ENCODE measurements around the gene CA7. TPM values are rescaled to one million over a fixed set of nuclear protein-coding genes. Genes with fewer than 3 reads are reported as not detected.

The CA7 gene
- total RNA-seq, 2 donors from 2014 or later, result not detected

GRCh38 chr16:66890799-66891198, 46.6 kb downstream of the CA7 start:
- peaks cover 8% of the 10 kb centered on the region for H3K4me1 ChIP-seq (ENCODE audit: control insufficient read depth, insufficient read depth, low read length)
- H3K27ac ChIP-seq (ENCODE audit: low read depth, low read length), result no peak overlapping the region
- H3K27me3 Mint-ChIP-seq (ENCODE audit: insufficient read depth), result no peaks in the 10 kb centered on the region
- no peak overlapping the region for H3K27ac Mint-ChIP-seq
- H3K9ac ChIP-seq (ENCODE audit: extremely low read depth, low read length, poor library complexity, severe bottlenecking), result no peak overlapping the region
- 91% methylated on average over 2 of the region's 2 CpGs; no CpG with 5 or more reads in 1 of the 2 experiments for WGBS, 2 experiments (ENCODE audit: insufficient coverage in 1 of 2, insufficient read length in 1 of 2)
- no peak overlapping the region for H3K4me3 Mint-ChIP-seq
- no peaks in the 10 kb centered on the region for H3K9me3 Mint-ChIP-seq
- H3K4me1 Mint-ChIP-seq, result peaks cover 18% of the 10 kb centered on the region
- no peak overlapping the region for H3K4me3 ChIP-seq (ENCODE audit: low read length)
- H3K36me3 ChIP-seq (ENCODE audit: control insufficient read depth, insufficient read depth, low read length), result peaks cover 8% of the 10 kb centered on the region
- H3K36me3 Mint-ChIP-seq (ENCODE audit: low read depth), result peaks cover 11% of the 10 kb centered on the region
- no peaks in the 10 kb centered on the region for H3K9me3 ChIP-seq (ENCODE audit: control insufficient read depth, low read length)
- no peak for DNase-seq
- TF ChIP-seq CTCF (conservative IDR thresholded peaks at IDR 0.05), result no peak
- H3K27me3 ChIP-seq (ENCODE audit: control insufficient read depth, insufficient read depth, low read length, poor library complexity, severe bottlenecking), result no peaks in the 10 kb centered on the region

GRCh38 chr16:66891360-66891759, 47.1 kb downstream of the CA7 start:
- Histone ChIP-seq H3K9ac (ENCODE audit: extremely low read depth, low read length, poor library complexity, severe bottlenecking) (no peak overlapping the region), H3K4me1 (ENCODE audit: control insufficient read depth, insufficient read depth, low read length) (peaks cover 5% of the 10 kb centered on the region), H3K27ac (ENCODE audit: low read depth, low read length) (no peak overlapping the region), H3K9me3 (ENCODE audit: control insufficient read depth, low read length) (no peaks in the 10 kb centered on the region), H3K27me3 (ENCODE audit: control insufficient read depth, insufficient read depth, low read length, poor library complexity, severe bottlenecking) (no peaks in the 10 kb centered on the region), H3K36me3 (ENCODE audit: control insufficient read depth, insufficient read depth, low read length) (peaks cover 5% of the 10 kb centered on the region), H3K4me3 (ENCODE audit: low read length) (no peak overlapping the region)
- TF ChIP-seq CTCF (conservative IDR thresholded peaks at IDR 0.05), result no peak
- no peaks in the 10 kb centered on the region for H3K9me3 Mint-ChIP-seq
- H3K27me3 Mint-ChIP-seq (ENCODE audit: insufficient read depth), result no peaks in the 10 kb centered on the region
- DNase-seq, result no peak
- H3K27ac Mint-ChIP-seq, result no peak overlapping the region
- peaks cover 10% of the 10 kb centered on the region for H3K36me3 Mint-ChIP-seq (ENCODE audit: low read depth)
- H3K4me1 Mint-ChIP-seq, result peaks cover 12% of the 10 kb centered on the region
- 77 to 95% methylated on average over 2 to 4 of the region's 4 CpGs for WGBS, 2 experiments (ENCODE audit: insufficient coverage in 1 of 2, insufficient read length in 1 of 2)
- no peak overlapping the region for H3K4me3 Mint-ChIP-seq

- DNase-seq, result no peak
- TF ChIP-seq CTCF (conservative IDR thresholded peaks at IDR 0.05), result no peak
- no peak overlapping the region for H3K4me3 Mint-ChIP-seq
- Histone ChIP-seq H3K9ac (ENCODE audit: extremely low read depth, low read length, poor library complexity, severe bottlenecking) (no peak overlapping the region), H3K9me3 (ENCODE audit: control insufficient read depth, low read length) (no peaks in the 10 kb centered on the region), H3K36me3 (ENCODE audit: control insufficient read depth, insufficient read depth, low read length) (peaks cover 5% of the 10 kb centered on the region), H3K4me3 (ENCODE audit: low read length) (no peak overlapping the region), H3K4me1 (ENCODE audit: control insufficient read depth, insufficient read depth, low read length) (peaks cover 5% of the 10 kb centered on the region), H3K27me3 (ENCODE audit: control insufficient read depth, insufficient read depth, low read length, poor library complexity, severe bottlenecking) (no peaks in the 10 kb centered on the region), H3K27ac (ENCODE audit: low read depth, low read length) (no peak overlapping the region)
- no peaks in the 10 kb centered on the region for H3K9me3 Mint-ChIP-seq
- 86 to 91% methylated on average over 2 to 5 of the region's 6 CpGs for WGBS, 2 experiments (ENCODE audit: insufficient coverage in 1 of 2, insufficient read length in 1 of 2)
- no peaks in the 10 kb centered on the region for H3K27me3 Mint-ChIP-seq (ENCODE audit: insufficient read depth)
- H3K36me3 Mint-ChIP-seq (ENCODE audit: low read depth), result peaks cover 10% of the 10 kb centered on the region
- H3K4me1 Mint-ChIP-seq, result peaks cover 11% of the 10 kb centered on the region
- no peak overlapping the region for H3K27ac Mint-ChIP-seq
These were observed 47.6 kb downstream of the CA7 start for GRCh38 chr16:66891797-66892196.

Measured in endodermal cell (in vitro differentiated cells).